ENCODE measurements around the gene PANK1. TPM values are rescaled to one million over a fixed set of nuclear protein-coding genes. Genes with fewer than 3 reads are reported as not detected.

The PANK1 gene
- total RNA-seq, 4 donors from 2014 or later: under 0.01 to 25.9 (median 2.6) TPM

DNA sequence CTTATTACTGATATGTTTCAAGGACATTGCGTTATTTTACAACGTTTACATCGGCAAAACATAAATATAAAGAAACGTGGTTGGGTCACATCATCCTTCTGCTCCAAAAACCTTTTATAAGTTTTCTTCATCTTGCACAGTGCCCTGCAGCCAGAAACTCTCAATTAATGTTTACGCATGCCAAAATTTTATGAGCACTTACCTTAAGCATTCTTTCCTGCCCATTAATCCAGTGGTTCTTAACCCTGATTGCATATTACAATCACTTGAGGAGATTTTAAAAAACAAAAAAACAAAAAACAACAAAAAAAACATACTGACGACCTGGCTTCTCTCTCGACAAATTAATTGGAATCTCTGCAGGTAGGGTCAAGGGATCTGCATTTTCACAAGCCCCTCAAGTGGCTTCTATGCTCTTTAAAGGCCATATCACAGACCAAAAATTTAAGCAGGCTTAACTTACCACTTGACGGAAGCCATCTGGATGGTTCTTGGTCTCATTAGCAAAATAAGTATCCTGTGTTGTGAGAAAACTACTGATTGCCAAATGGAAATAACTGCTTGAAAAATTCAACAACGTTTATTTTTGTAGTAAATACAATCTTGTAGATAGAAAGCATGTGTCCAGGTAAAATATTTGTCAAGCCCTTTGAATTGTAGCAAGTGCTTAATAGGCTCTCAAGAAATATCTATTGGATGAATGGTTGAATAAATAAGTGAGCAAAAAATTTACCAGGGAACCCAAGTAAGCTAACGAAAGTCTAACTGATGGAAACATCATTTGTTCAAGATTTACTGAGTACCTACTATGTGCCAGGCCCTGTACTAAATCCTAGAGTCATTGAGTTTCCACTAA lies 78.7 kb downstream of the PANK1 start:
- intact Hi-C loops (cut with DNase I; ENCODE audit: low total_unique reads): no loop called here
- Histone ChIP-seq H3K36me3 (no peaks in the 10 kb centered on the region), H3K4me1 (no peaks in the 10 kb centered on the region), H3K9me3 (no peaks in the 10 kb centered on the region), H3K4me3 (no peak overlapping the region), H3K27me3 (no peaks in the 10 kb centered on the region), H3K27ac (no peak overlapping the region)
- no peak for TF ChIP-seq CTCF (IDR thresholded peaks at IDR 0.05)
- TF ChIP-seq POLR2A (IDR thresholded peaks at IDR 0.05): no peak
- no peak for DNase-seq

DNA sequence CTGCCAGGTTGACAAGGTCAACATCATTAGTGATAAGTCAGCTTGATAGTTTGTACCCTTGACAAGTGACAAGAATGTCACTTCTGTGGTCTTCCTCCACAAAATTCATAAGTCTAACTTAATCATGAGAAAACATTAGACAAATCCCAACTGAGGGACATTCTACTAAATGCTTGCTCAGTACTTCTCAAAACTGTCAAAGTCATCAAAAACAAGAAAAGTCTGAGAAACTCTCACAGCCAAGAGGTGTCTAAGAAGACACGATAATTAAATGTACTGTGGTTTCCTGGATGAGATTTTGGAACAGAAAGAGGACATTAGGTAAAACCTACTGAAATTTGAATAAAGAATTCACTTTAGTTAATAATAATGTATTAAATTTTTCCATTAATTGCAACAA lies 79.9 kb downstream of the PANK1 start:
- intact Hi-C loops (cut with DNase I; ENCODE audit: low total_unique reads): no loop called here
- TF ChIP-seq CTCF (IDR thresholded peaks at IDR 0.05) (no peak), POLR2A (IDR thresholded peaks at IDR 0.05) (no peak)
- Histone ChIP-seq H3K27ac (no peak overlapping the region), H3K4me3 (no peak overlapping the region), H3K36me3 (no peaks in the 10 kb centered on the region), H3K27me3 (no peaks in the 10 kb centered on the region), H3K9me3 (no peaks in the 10 kb centered on the region), H3K4me1 (no peaks in the 10 kb centered on the region)
- no peak for DNase-seq

- Histone ChIP-seq H3K4me1 (no peaks in the 10 kb centered on the region), H3K9me3 (no peaks in the 10 kb centered on the region), H3K4me3 (no peak overlapping the region), H3K27me3 (no peaks in the 10 kb centered on the region), H3K36me3 (no peaks in the 10 kb centered on the region), H3K27ac (no peak overlapping the region)
- DNase-seq: no peak
- TF ChIP-seq POLR2A (IDR thresholded peaks at IDR 0.05) (no peak), CTCF (IDR thresholded peaks at IDR 0.05) (peak; percentile 75 to 84 (median 78))
- intact Hi-C loops (cut with DNase I; ENCODE audit: low total_unique reads): loop anchor here (5.0 kb wide), 1 partner anchor 132 kb away; no protein-coding TSS in a partner anchor
Observed at GRCh38 chr10:89563861-89564478, 81.1 kb downstream of the PANK1 start.

DNA sequence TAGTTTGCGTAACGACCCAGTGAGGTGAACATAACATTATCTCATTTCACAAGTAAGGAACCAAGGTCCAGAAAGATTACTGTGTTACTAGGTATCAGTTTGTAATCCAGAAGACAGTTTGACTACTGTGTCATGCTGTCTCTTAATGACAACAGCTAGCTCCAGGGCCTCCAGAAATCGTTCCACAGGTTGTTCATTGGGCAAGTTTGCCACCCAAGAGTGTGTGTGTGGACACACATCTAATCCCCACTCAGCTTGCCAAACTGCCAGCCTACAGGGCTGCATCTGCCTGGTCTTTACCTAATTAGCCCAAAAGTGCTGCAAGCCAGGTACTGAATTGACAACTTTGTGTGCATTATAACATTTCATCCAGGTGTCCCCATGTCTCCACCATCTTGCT lies 81.7 kb downstream of the PANK1 start:
- H3K27me3 ChIP-seq: no peaks in the 10 kb centered on the region
- intact Hi-C loops (cut with DNase I; ENCODE audit: low total_unique reads): loop anchor here (5.0 kb wide), 1 partner anchor 131 kb away; no protein-coding TSS in a partner anchor
- H3K9me3 ChIP-seq: no peaks in the 10 kb centered on the region
- H3K4me1 ChIP-seq: no peaks in the 10 kb centered on the region
- no peak for TF ChIP-seq POLR2A (IDR thresholded peaks at IDR 0.05)
- no peak for TF ChIP-seq CTCF (IDR thresholded peaks at IDR 0.05)
- no peaks in the 10 kb centered on the region for H3K36me3 ChIP-seq
- DNase-seq: no peak
- H3K4me3 ChIP-seq: no peak overlapping the region
- no peak overlapping the region for H3K27ac ChIP-seq

DNA sequence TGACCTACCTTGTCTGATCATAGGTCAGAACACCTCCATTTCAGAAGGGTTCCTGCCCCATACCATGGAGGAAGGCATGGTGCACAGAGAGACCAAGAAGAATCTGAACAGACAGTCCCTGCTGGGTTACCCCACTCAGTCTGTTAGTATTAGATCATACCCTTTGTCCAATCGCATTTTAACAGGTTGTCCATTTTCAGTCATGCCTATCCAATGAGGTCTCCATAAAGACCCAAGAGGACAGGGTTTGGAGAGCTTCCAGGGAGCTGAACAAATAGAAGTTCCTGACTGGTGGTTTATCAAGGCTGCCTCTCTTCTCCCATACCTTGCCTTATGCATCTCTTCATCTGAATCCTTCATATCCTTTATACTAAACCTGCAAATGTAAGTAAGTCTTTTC lies 88.4 kb downstream of the PANK1 start:
- Histone ChIP-seq H3K9me3 (no peaks in the 10 kb centered on the region), H3K27ac (no peak overlapping the region), H3K27me3 (no peaks in the 10 kb centered on the region), H3K4me3 (no peak overlapping the region), H3K36me3 (no peaks in the 10 kb centered on the region), H3K4me1 (no peaks in the 10 kb centered on the region)
- intact Hi-C loops (cut with DNase I; ENCODE audit: low total_unique reads): no loop called here
- DNase-seq: no peak
- TF ChIP-seq POLR2A (IDR thresholded peaks at IDR 0.05): no peak
- TF ChIP-seq CTCF (IDR thresholded peaks at IDR 0.05): no peak

Measured in uterus (tissue), 4 donors.